Heart left ventricle (tissue), 16 donors: ENCODE measurements around the gene MRPL22. TPM values are rescaled to one million over a fixed set of nuclear protein-coding genes. Genes with fewer than 3 reads are reported as not detected.
"Not testable (repeated sequence)": the region's sequence is repeated elsewhere in the genome, so short reads cannot be mapped to it uniquely, and the experiment has no call there.

Experiments used
- ATAC-seq, 4 donors: fragments of 200-7000 bp; cut with Tn5 transposase; one replicate each; pipeline ENCODE4 v1.9.1; 2020 to 2022; ENCODE audit warnings: moderate library complexity in 4 of 4, mild to moderate bottlenecking in 3 of 4, moderate number of reproducible peaks in 1 of 4
- DNase-seq, 5 donors: peaks; one replicate each; pipeline ENCODE4 v3.0.0-alpha.2; 2020
- H3K27ac ChIP-seq, 12 donors: fragments of 200-600 bp; sonication (generic) in 4 of 12; one replicate each; pipeline versions ENCODE4 v1.5.0 to v1.8.0; 2016 to 2022; ENCODE audit warnings: mild to moderate bottlenecking in 2 of 12
- H3K27me3 ChIP-seq, 9 donors: fragments of 200-600 bp; sonication (generic) in 2 of 9; one replicate each; pipeline versions ENCODE4 v1.5.1 to v1.8.0; 2016 to 2022; ENCODE audit warnings: mild to moderate bottlenecking in 3 of 9
- H3K36me3 ChIP-seq, 9 donors: fragments of 200-600 bp; sonication (generic) in 2 of 9; one replicate each; pipeline versions ENCODE4 v1.5.0 to v1.8.0; 2018 to 2022; ENCODE audit warnings: mild to moderate bottlenecking in 2 of 9
- H3K4me1 ChIP-seq, 12 donors: fragments of 200-600 bp; sonication (generic) in 4 of 12; one replicate each; pipeline versions ENCODE4 v1.5.0 to v1.8.0; 2016 to 2022; ENCODE audit warnings: mild to moderate bottlenecking in 3 of 12
- H3K4me3 ChIP-seq, 12 donors: fragments of 200-600 bp; sonication (generic) in 4 of 12; one replicate each; pipeline versions ENCODE4 v1.5.0 to v1.8.0; 2017 to 2022; ENCODE audit warnings: mild to moderate bottlenecking in 9 of 12, moderate library complexity in 4 of 12
- H3K9me3 ChIP-seq, 12 donors: fragments of 200-600 bp; sonication (generic) in 4 of 12; one replicate each; pipeline versions ENCODE4 v1.5.0 to v1.8.0; 2016 to 2022; ENCODE audit warnings: mild to moderate bottlenecking in 1 of 12
- CTCF ChIP-seq, 12 donors: fragments of 200-600 bp; sonication (generic) in 4 of 12; IDR thresholded peaks; one replicate each; pipeline versions ENCODE4 v1.5.0 to v1.8.0; 2018 to 2022; ENCODE audit warnings: antibody characterized with exemption in 12 of 12, mild to moderate bottlenecking in 5 of 12
- POLR2A ChIP-seq, 2 donors: fragments of 450-650 bp; IDR thresholded peaks; one replicate each; pipeline ENCODE4 v1.6.1; 2017; ENCODE audit warnings: antibody characterized with exemption in 2 of 2, mild to moderate bottlenecking in 2 of 2, moderate library complexity in 2 of 2
- WGBS, 4 donors: extraction: QIAGEN DNeasy Blood & Tissue Kit in 2 of 4; methylation state at CpG; one replicate each; pipeline versions ENCODE4 v1.1.5 to v1.1.7; 2013 to 2018; 5-methylcytosine and 5-hydroxymethylcytosine counted together
- intact Hi-C, 10 donors: fragments of 100-400 bp; cut with DNase I; formaldehyde crosslinking; loops; one replicate each; pipeline versions ENCODE4 v1.11.1 to v1.14.2; 2022
- polyA plus RNA-seq, 2 donors: library from polyadenylated mRNA; stranded (reverse); fragments of 200-250 nt; gene quantifications; one replicate each; pipeline ENCODE4 v1.2.3, GENCODE V29; 2013
- total RNA-seq, 9 donors: library from RNA; depleted of rRNA in 2 of 9; stranded (reverse); fragments of >200 nt in 2 of 9; fragmentation: NEBNext Ultra II Directional in 3 of 9; extraction: Animal tissue kit (Norgen Biotek cat#: 25700) in 3 of 9; gene quantifications; one replicate each; pipeline versions ENCODE4 v1.1.0 to v1.2.4, GENCODE V29; 2016 to 2023
- donor health status: ischemic (EF 13 %, LVEDD 7.1; RV severe dilation, severe dysfunction).
- donor health status: healthy with polysubstance abuse.
- donor health status: DM: no; HTN: yes; CAD: no.
- donor health status: DM: no; HTN: no; CAD: no.
- donor health status: ischemic (EF 25% LVEDD 6.9; RV normal size, moderate dysfunction).
- donor health status: ischemic (EF 25% LVEDD 5.7; RV mildly dilated, moderate dysfunction).
- donor health status: healthy.
- donor health status: DM: yes; HTN: yes; CAD: no.
- donor health status: ischemic (EF 35%, LVEDD 5.7; RV mildly dilated, moderate dysfunction).
- donor health status: nonischemic (EF 11% LVEDD 7.7; RV severe dilation, severe dysfunction).
- donor health status: DM: yes; HTN: yes; CAD: no.
- donor health status: PGD.
- donor health status: ischemic (EF 29% LVEDD 5.4; RV normal size, mild dysfunction).
- donor health status: nonischemic (EF 23%, LVEDD 6.1; RV moderate dilation, normal function).

MRPL22 gene
- total and polyA plus RNA-seq, 11 donors = 25.7 to 144 (median 61.4) TPM

- Histone ChIP-seq H3K9me3 (no peaks in the 10 kb centered on the region), H3K27ac (peak overlapping the region in 1 of 12 donors; percentile 38), H3K4me3 (no peak overlapping the region), H3K27me3 (no peaks in the 10 kb centered on the region), H3K4me1 (no peaks in the 10 kb centered on the region), H3K36me3 (peaks cover 0 to 100% (median 99%) of the 10 kb centered on the region in 9 donors)
- TF ChIP-seq POLR2A (IDR thresholded peaks at IDR 0.05) = no peak
- TF ChIP-seq CTCF (IDR thresholded peaks at IDR 0.05) = no peak
- WGBS, 4 donors = 87 to 94% (median 92%) methylated on average over 9 of the region's 9 CpGs
- DNase-seq (no peak), ATAC-seq (peak in 1 of 4 donors; percentile 42)
- intact Hi-C loops = loop anchor here in 1 of 10 donors (10.0 kb wide), 1 partner anchor 84 kb away; no protein-coding TSS in a partner anchor
Observed at GRCh38 chr5:154899151-154899816, 41.6 kb upstream of the MRPL22 start.

DNA sequence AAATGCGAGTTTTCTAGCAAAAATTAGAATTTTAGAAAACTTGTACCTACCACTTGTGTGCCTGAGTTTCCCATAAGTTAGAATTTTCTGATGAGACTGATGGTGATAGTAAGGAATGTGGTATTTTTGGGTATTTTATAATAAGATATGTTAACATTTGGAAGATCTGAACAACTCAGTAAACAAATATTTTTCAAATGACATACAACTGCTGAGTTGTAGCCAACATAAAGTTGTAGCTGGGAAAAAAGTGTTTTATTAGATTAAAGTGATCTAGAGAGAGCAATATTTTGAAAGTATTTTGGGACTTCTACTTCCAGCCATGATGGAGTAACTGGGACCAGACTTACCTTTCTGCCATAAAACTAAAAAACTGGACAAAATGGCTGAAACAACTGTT is 40.8 kb upstream of the MRPL22 start:
- no peak for DNase-seq
- Histone ChIP-seq H3K4me3 (no peak overlapping the region), H3K36me3 (peaks cover 0 to 100% (median 100%) of the 10 kb centered on the region in 9 donors), H3K27ac (no peak overlapping the region), H3K27me3 (no peaks in the 10 kb centered on the region), H3K4me1 (no peaks in the 10 kb centered on the region), H3K9me3 (no peaks in the 10 kb centered on the region)
- intact Hi-C loops = no loop called here
- TF ChIP-seq POLR2A (IDR thresholded peaks at IDR 0.05) (no peak), CTCF (IDR thresholded peaks at IDR 0.05) (no peak)
- WGBS, 4 donors = 91 to 97% (median 96%) methylated on average over 1 of the region's 1 CpG
- ATAC-seq = no peak

DNA sequence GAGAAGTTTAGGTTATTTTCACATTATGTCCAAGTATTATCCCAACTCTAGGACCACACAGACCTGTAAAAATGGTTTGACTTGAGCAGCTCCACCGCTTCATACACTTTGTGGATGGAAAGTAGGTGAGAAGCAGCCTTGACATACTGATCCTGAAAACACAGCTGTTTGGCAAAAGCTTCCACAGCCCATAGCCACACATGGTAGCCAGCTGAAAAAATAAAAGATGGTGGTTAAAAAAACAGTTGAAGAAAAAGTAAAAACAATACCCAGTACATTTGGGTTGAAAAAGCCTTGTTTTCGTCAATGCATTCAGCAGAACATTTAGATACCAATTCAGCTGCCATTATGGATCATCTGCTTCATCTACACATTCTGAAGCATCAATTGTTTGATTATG is 39.6 kb upstream of the MRPL22 start:
- Histone ChIP-seq H3K36me3 (peaks cover 0 to 100% (median 98%) of the 10 kb centered on the region in 9 donors), H3K4me1 (no peaks in the 10 kb centered on the region), H3K9me3 (no peaks in the 10 kb centered on the region), H3K27ac (no peak overlapping the region), H3K4me3 (no peak overlapping the region), H3K27me3 (no peaks in the 10 kb centered on the region)
- 86 to 97% (median 91%) methylated on average over 2 of the region's 2 CpGs for WGBS, 4 donors
- intact Hi-C loops = no loop called here
- TF ChIP-seq POLR2A (IDR thresholded peaks at IDR 0.05) (no peak), CTCF (IDR thresholded peaks at IDR 0.05) (no peak)
- no peak for ATAC-seq
- no peak for DNase-seq

DNA sequence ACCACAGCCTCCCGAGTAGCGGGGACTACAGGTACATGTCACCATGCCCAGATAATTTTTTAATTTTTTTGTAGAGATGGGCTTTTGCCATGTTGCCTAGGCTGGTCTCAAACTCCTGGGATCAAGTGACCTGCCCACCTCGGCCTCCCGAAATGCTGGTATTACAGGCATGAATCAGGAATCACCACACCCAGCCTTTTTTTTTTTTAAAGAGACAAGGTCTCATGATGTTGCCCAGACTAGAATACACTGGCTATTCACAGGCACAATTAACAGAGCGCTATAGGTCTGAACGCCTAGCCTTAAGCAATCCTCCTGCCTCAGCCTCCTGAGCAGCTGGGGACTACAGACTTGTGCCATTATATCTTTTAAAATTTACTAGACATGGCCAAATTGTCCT is 39.0 kb upstream of the MRPL22 start:
- no peak overlapping the region for H3K27ac ChIP-seq
- no peak overlapping the region for H3K4me3 ChIP-seq
- 93 to 95% (median 94%) methylated on average over 6 of the region's 6 CpGs for WGBS, 4 donors
- no peaks in the 10 kb centered on the region for H3K27me3 ChIP-seq
- peaks cover 0 to 100% (median 98%) of the 10 kb centered on the region in 9 donors for H3K36me3 ChIP-seq
- intact Hi-C loops = no loop called here
- TF ChIP-seq POLR2A (IDR thresholded peaks at IDR 0.05) (no peak), CTCF (IDR thresholded peaks at IDR 0.05) (no peak)
- ATAC-seq = no peak
- no peaks in the 10 kb centered on the region for H3K4me1 ChIP-seq
- no peak for DNase-seq
- no peaks in the 10 kb centered on the region for H3K9me3 ChIP-seq

DNA sequence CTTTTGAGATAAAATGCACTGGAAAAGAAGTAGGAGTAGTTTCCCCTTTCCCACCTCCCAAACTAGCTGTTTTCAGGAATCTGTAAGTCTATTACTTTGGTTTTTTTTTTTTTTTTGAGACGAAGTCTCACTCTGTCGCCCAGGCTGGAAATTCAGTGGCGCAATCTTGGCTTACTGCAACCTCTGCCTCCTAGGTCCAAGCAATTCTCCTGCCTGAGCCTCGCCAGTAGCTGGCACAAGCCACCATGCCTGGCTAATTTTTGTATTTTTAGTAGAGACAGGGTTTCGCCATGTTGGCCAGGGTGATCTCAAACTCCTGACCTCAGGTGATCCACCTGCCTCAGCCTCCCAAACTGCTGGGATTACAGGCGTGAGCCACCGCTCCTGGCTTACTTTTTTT is 35.3 kb upstream of the MRPL22 start:
- 90 to 94% (median 92%) methylated on average over 7 of the region's 7 CpGs for WGBS, 4 donors
- H3K27ac ChIP-seq, DNase-seq, H3K4me1 ChIP-seq, ATAC-seq, H3K27me3 ChIP-seq, H3K9me3 ChIP-seq, H3K4me3 ChIP-seq, intact Hi-C loops: not testable (repeated sequence)
- peaks cover 0 to 100% (median 97%) of the 10 kb centered on the region in 9 donors for H3K36me3 ChIP-seq
